SK-N-MC (cell line): ENCODE results near the gene LIAS.

Source experiments
- EZH2 ChIP-seq: fragments of 200-600 bp; sonication (generic); IDR thresholded peaks from one replicate; pipeline ENCODE4 v1.6.1; 2017; ENCODE audit warnings: antibody characterized with exemption
- POLR2AphosphoS5 ChIP-seq: IDR thresholded peaks from 2 replicates; pipeline ENCODE4 v1.6.1; 2012; ENCODE audit warnings: mild to moderate bottlenecking, low read depth, low read length, borderline replicate concordance

GRCh38 chr4:39455486-39455885, 3.4 kb upstream of the LIAS start:
- TF ChIP-seq EZH2 (no peak), POLR2AphosphoS5 (no peak; the same call in 1 of the 2 replicates)
